Measurements from ENCODE around the gene FAM120B. TPM values are rescaled to one million over a fixed set of nuclear protein-coding genes. Genes with fewer than 3 reads are reported as not detected.

Gene FAM120B
- total RNA-seq, 1 experiment from 2014 or later, result 25.2 TPM

GRCh38 chr6:170434821-170435155 lies 128.2 kb downstream of the FAM120B start:
- Histone ChIP-seq H3K4me1 (ENCODE audit: control insufficient read depth in 1 of 2, insufficient read depth in 2 of 2, low read length in 2 of 2) (peaks cover 0 to 5% of the 10 kb centered on the region in 2 experiments; a peak in 1 of 4 replicates), H3K9me3 (ENCODE audit: control insufficient read depth in 1 of 2, insufficient read depth in 1 of 2, low read depth in 1 of 2, low read length in 2 of 2) (no peaks in the 10 kb centered on the region), H3K27me3 (ENCODE audit: insufficient read depth, low read length) (no peaks in the 10 kb centered on the region), H3K27ac (ENCODE audit: low read depth, low read length) (no peak overlapping the region), H2AFZ (ENCODE audit: low read depth, low read length, poor library complexity, severe bottlenecking) (no peak overlapping the region), H3K9me2 (ENCODE audit: insufficient read depth) (no peaks in the 10 kb centered on the region), H3K79me2 (ENCODE audit: insufficient read depth, low read length) (no peaks in the 10 kb centered on the region), H3K9ac (ENCODE audit: low read length) (no peak overlapping the region), H3K4me3 (replicated peaks in 1 of 2; ENCODE audit: low read depth in 1 of 2, low read length in 2 of 2) (no peak overlapping the region), H4K20me1 (ENCODE audit: insufficient read depth) (no peaks in the 10 kb centered on the region), H3K4me2 (ENCODE audit: low read length) (no peak overlapping the region), H3K36me3 (ENCODE audit: control insufficient read depth in 1 of 2, insufficient read depth in 2 of 2, low read length in 2 of 2) (no peaks in the 10 kb centered on the region)
- ChIA-PET RAD21 (ENCODE audit: low non-redundant PET in 1 of 2, low total read pairs in 2 of 2, uncharacterized antibody in 2 of 2, unreplicated experiment in 2 of 2) (no interaction called here), CTCF (no interaction called here), POLR2A (no interaction called here)
- ATAC-seq (no peak), DNase-seq (ENCODE audit: low read depth, low spot score) (no peak)
- TF ChIP-seq JUND (IDR thresholded peaks at IDR 0.05) (no peak), CTCF (IDR thresholded peaks at IDR 0.05 in 2 of 3, conservative IDR thresholded peaks at IDR 0.05 in 1 of 3; ENCODE audit: borderline replicate concordance in 1 of 3, insufficient read depth in 1 of 3, low read depth in 2 of 3, low read length in 2 of 3) (no peak), CEBPB (IDR thresholded peaks at IDR 0.05; ENCODE audit: low read depth) (no peak), RAD21 (IDR thresholded peaks at IDR 0.05; ENCODE audit: low read depth) (no peak), FOSL1 (IDR thresholded peaks at IDR 0.05; ENCODE audit: low read depth) (no peak), CBX3 (IDR thresholded peaks at IDR 0.05; ENCODE audit: low read depth) (no peak), MAX (IDR thresholded peaks at IDR 0.05) (no peak), SIN3A (IDR thresholded peaks at IDR 0.05; ENCODE audit: low read depth) (no peak), ELF1 (IDR thresholded peaks at IDR 0.05; ENCODE audit: borderline replicate concordance, low read depth) (no peak), REST (IDR thresholded peaks at IDR 0.05; ENCODE audit: low read depth) (no peak), TCF7L2 (IDR thresholded peaks at IDR 0.05; ENCODE audit: borderline replicate concordance, extremely low read depth, insufficient read depth, insufficient read length) (no peak)
- no TSS peak for BruUV-seq (replicated peaks)
- intact Hi-C loops (cut with micrococcal nuclease), result no loop called here

All from HCT116 (cell line).